Lower lobe of right lung (tissue), 2 donors: ENCODE results near the gene MTMR6. TPM values are rescaled to one million over a fixed set of nuclear protein-coding genes. Genes with fewer than 3 reads are reported as not detected.

Experiments
- ATAC-seq, 2 donors: fragments of 200-7000 bp; cut with Tn5 transposase; one replicate each; pipeline ENCODE4 v1.9.1; 2020 to 2022; ENCODE audit warnings: mild to moderate bottlenecking in 2 of 2, moderate library complexity in 2 of 2
- DNase-seq: peaks from one replicate; pipeline ENCODE4 v3.0.0-alpha.2; 2020
- H3K27ac ChIP-seq: fragments of 200-600 bp; one replicate; pipeline ENCODE4 v1.8.0; 2022
- H3K27me3 ChIP-seq: fragments of 200-600 bp; one replicate; pipeline ENCODE4 v1.8.0; 2022; ENCODE audit warnings: low read depth
- H3K36me3 ChIP-seq: fragments of 200-600 bp; one replicate; pipeline ENCODE4 v1.8.0; 2022; ENCODE audit warnings: mild to moderate bottlenecking
- H3K4me1 ChIP-seq: fragments of 200-600 bp; one replicate; pipeline ENCODE4 v1.8.0; 2022
- H3K4me3 ChIP-seq: fragments of 200-600 bp; one replicate; pipeline ENCODE4 v1.8.0; 2022; ENCODE audit warnings: mild to moderate bottlenecking
- H3K9me3 ChIP-seq: fragments of 200-600 bp; one replicate; pipeline ENCODE4 v1.8.0; 2022
- intact Hi-C: fragments of 100-400 bp; cut with DNase I; formaldehyde crosslinking; loops from one replicate; pipeline ENCODE4 v1.11.0; 2022
- total RNA-seq: library from RNA; stranded (reverse); fragmentation: NEBNext Ultra II Directional; extraction: Animal tissue kit (Norgen Biotek cat#: 25700); gene quantifications from one replicate; pipeline ENCODE4 v1.2.1, GENCODE V29; 2021
- TF ChIP-seq, protein P1 (sequence below): fragments of 200-600 bp; IDR thresholded peaks from one replicate; pipeline ENCODE4 v1.8.0; 2022; ENCODE audit warnings: antibody characterized with exemption, mild to moderate bottlenecking
- donor health status: DM: no; HTN: yes; CAD: no; lungs with severe emphysema.

MTMR6 gene
- total RNA-seq, 1 donor from 2014 or later: 19.8 TPM

DNA sequence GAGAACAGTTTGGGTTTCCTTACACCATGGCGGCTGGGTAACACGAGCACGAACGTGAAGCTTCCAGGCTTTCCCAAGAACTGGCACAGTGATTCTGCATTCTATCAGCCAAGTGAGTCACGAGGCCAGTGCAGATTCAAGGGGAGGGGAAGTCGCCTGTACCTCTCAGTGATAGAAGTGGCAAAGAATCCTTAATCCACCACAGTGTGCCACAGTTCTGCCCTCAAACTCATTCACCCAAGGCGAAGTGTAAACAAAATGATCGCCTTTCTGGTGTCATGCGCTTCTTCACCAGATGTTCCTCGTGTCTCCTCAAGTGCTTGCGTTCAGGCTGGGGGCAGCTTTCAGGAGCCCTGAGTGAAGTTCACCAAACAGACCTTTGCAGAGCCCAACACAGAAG lies 90.3 kb downstream of the MTMR6 start:
- ATAC-seq (no peak), DNase-seq (no peak)
- intact Hi-C loops: no loop called here
- no peaks in the 10 kb centered on the region for H3K9me3 ChIP-seq
- TF ChIP-seq, protein P1, sequence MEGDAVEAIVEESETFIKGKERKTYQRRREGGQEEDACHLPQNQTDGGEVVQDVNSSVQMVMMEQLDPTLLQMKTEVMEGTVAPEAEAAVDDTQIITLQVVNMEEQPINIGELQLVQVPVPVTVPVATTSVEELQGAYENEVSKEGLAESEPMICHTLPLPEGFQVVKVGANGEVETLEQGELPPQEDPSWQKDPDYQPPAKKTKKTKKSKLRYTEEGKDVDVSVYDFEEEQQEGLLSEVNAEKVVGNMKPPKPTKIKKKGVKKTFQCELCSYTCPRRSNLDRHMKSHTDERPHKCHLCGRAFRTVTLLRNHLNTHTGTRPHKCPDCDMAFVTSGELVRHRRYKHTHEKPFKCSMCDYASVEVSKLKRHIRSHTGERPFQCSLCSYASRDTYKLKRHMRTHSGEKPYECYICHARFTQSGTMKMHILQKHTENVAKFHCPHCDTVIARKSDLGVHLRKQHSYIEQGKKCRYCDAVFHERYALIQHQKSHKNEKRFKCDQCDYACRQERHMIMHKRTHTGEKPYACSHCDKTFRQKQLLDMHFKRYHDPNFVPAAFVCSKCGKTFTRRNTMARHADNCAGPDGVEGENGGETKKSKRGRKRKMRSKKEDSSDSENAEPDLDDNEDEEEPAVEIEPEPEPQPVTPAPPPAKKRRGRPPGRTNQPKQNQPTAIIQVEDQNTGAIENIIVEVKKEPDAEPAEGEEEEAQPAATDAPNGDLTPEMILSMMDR: no peak
- no peak overlapping the region for H3K27ac ChIP-seq
- no peak overlapping the region for H3K4me3 ChIP-seq
- no peaks in the 10 kb centered on the region for H3K4me1 ChIP-seq
- H3K36me3 ChIP-seq: no peaks in the 10 kb centered on the region
- no peaks in the 10 kb centered on the region for H3K27me3 ChIP-seq

Other genes with a start within 250 kb of the MTMR6 start
- gene PABPC3, start 191.4 kb downstream of the MTMR6 start, total RNA-seq: 0.18 TPM
- gene AMER2, start 115.2 kb downstream of the MTMR6 start, total RNA-seq: not detected
- 57.7 TPM for gene NUP58, start 14.1 kb upstream of the MTMR6 start, total RNA-seq
- gene ATP8A2, start 84.5 kb upstream of the MTMR6 start, total RNA-seq: 1.7 TPM